MM.1S (cell line): ENCODE measurements around the gene TRIM41.

Source experiments
- CTCF ChIP-seq: fragments of 300-600 bp; sonication (generic); IDR thresholded peaks from 2 replicates; pipeline ENCODE4 v1.5.1; 2016; ENCODE audit warnings: antibody characterized with exemption, low read length, mixed read lengths
- EZH2 ChIP-seq: fragments of 300-600 bp; sonication (generic); optimal IDR thresholded peaks from 2 replicates; pipeline ENCODE3; 2017; ENCODE audit warnings: low read depth, mild to moderate bottlenecking, antibody characterized with exemption, low read length, mixed read lengths
- EZH2phosphoT487 ChIP-seq: fragments of 300-600 bp; sonication (generic); IDR thresholded peaks from 2 replicates; pipeline ENCODE4 v1.6.1; 2018; ENCODE audit warnings: antibody characterized with exemption, low read length

GRCh38 chr5:181221105-181221791, 1.8 kb upstream of the TRIM41 start:
- TF ChIP-seq CTCF (no peak), EZH2phosphoT487 (no peak), EZH2 (no peak)
